IMR-90 (cell line): Measurements from ENCODE around the gene CTRB2. TPM values are rescaled to one million over a fixed set of nuclear protein-coding genes. Genes with fewer than 3 reads are reported as not detected.
A peak's percentile ranks its signal among the peaks of the same experiment; 100 is the strongest.

Experiments used
- ATAC-seq: fragments of 200-7000 bp; cut with Tn5 transposase; 2 replicates; pipeline ENCODE4 v1.9.1; 2020; ENCODE audit warnings: low read depth, mild to moderate bottlenecking, moderate library complexity
- BruUV-seq: library from RNA; stranded (reverse); fragments of 400-500 nt; replicated peaks from 2 replicates; lab custom pipeline; 2021; lab: Mats Ljungman, UMichigan
- CTCF ChIA-PET: fragments of 300-600 bp; formaldehyde crosslinking; extraction: SDS; loops from one replicate; lab custom pipeline; 2021; ENCODE audit warnings: antibody characterized with exemption; lab: Yijun Ruan, JAX
- POLR2A ChIA-PET: fragments of 300-600 bp; sonication (Branson Sonifier 250); formaldehyde crosslinking; loops from one replicate; lab custom pipeline; 2022; ENCODE audit warnings: antibody characterized with exemption; ENCODE audit not compliant: unreplicated experiment; lab: Charles Lee
- DNase-seq: peaks from one replicate; pipeline ENCODE4 v3.0.0; 2013
- H2AFZ ChIP-seq: replicated peaks from 2 replicates; pipeline ENCODE3; 2013; ENCODE audit warnings: low read length, mild to moderate bottlenecking; ENCODE audit not compliant: poor library complexity
- H2AK5ac ChIP-seq: 2 replicates; pipeline ENCODE4 v1.6.1; 2013; ENCODE audit warnings: low read depth, low read length, inconsistent platforms
- H2AK9ac ChIP-seq: replicated peaks from 2 replicates; pipeline ENCODE3; 2013; ENCODE audit warnings: mild to moderate bottlenecking, low read depth, low read length, moderate library complexity; ENCODE audit not compliant: poor library complexity
- H2BK120ac ChIP-seq: 2 replicates; pipeline ENCODE4 v1.6.1; 2013; ENCODE audit warnings: low read depth, low read length, inconsistent platforms
- H2BK15ac ChIP-seq: 3 replicates; pipeline ENCODE4 v1.6.1; 2013; ENCODE audit warnings: low read depth, low read length, inconsistent platforms
- H2BK20ac ChIP-seq: 2 replicates; pipeline ENCODE4 v1.6.1; 2013; ENCODE audit warnings: low read depth, mild to moderate bottlenecking, inconsistent platforms, low read length, moderate library complexity
- H2BK5ac ChIP-seq: 2 replicates; pipeline ENCODE4 v1.6.1; 2013; ENCODE audit warnings: mild to moderate bottlenecking, low read depth, low read length, inconsistent platforms; ENCODE audit not compliant: poor library complexity, severe bottlenecking
- H3K14ac ChIP-seq: replicated peaks from 2 replicates; pipeline ENCODE4 v1.6.1; 2013; ENCODE audit warnings: low read depth, low read length, inconsistent platforms
- H3K18ac ChIP-seq: 2 replicates; pipeline ENCODE4 v1.6.1; 2013; ENCODE audit warnings: low read depth, low read length, control low read depth
- H3K23ac ChIP-seq: 2 replicates; pipeline ENCODE4 v1.6.1; 2013; ENCODE audit warnings: low read depth, low read length, inconsistent platforms
- H3K27ac ChIP-seq: 2 replicates; pipeline ENCODE4 v1.5.1; 2013; ENCODE audit warnings: mild to moderate bottlenecking, control low read depth, low read length; ENCODE audit not compliant: insufficient read depth
- H3K27me3 ChIP-seq: 2 replicates; pipeline ENCODE4 v1.6.1; 2013; ENCODE audit warnings: low read length; ENCODE audit not compliant: control insufficient read depth, insufficient read depth
- H3K36me3 ChIP-seq: 2 replicates; pipeline ENCODE4 v1.6.1; 2013; ENCODE audit warnings: low read length, mixed read lengths; ENCODE audit not compliant: control insufficient read depth, insufficient read depth
- H3K4ac ChIP-seq: 2 replicates; pipeline ENCODE4 v1.6.1; 2013; ENCODE audit warnings: low read depth, low read length, inconsistent platforms
- H3K4me1 ChIP-seq: 2 replicates; pipeline ENCODE4 v1.6.1; 2013; ENCODE audit warnings: low read length, mixed read lengths; ENCODE audit not compliant: control insufficient read depth, insufficient read depth
- H3K4me2 ChIP-seq: 2 replicates; pipeline ENCODE4 v1.6.1; 2013; ENCODE audit warnings: low read depth, mild to moderate bottlenecking, control low read depth, low read length, moderate library complexity
- H3K4me3 ChIP-seq: 2 replicates; pipeline ENCODE4 v1.5.1; 2013; ENCODE audit warnings: low read depth, mild to moderate bottlenecking, control low read depth, low read length, moderate library complexity; ENCODE audit not compliant: insufficient read depth
- H3K56ac ChIP-seq: 2 replicates; pipeline ENCODE4 v1.6.1; 2013; ENCODE audit warnings: low read length, inconsistent platforms; ENCODE audit not compliant: insufficient read depth; ENCODE audit errors: extremely low read depth
- H3K79me1 ChIP-seq, 2 experiments: 2 replicates each; pipeline ENCODE4 v1.6.1; 2013; ENCODE audit warnings: low read length in 2 of 2, inconsistent platforms in 1 of 2, low read depth in 1 of 2
- H3K9ac ChIP-seq: 2 replicates; pipeline ENCODE4 v1.6.1; 2013; ENCODE audit warnings: low read depth, low read length, control low read depth
- H3K9me1 ChIP-seq: 2 replicates; pipeline ENCODE4 v1.6.1; 2013; ENCODE audit warnings: low read length, inconsistent platforms; ENCODE audit not compliant: insufficient read depth
- H3K9me3 ChIP-seq: 2 replicates; pipeline ENCODE4 v1.6.1; 2013; ENCODE audit warnings: low read length; ENCODE audit not compliant: control insufficient read depth, insufficient read depth
- H4K20me1 ChIP-seq: 2 replicates; pipeline ENCODE4 v1.6.1; 2013; ENCODE audit warnings: low read length, inconsistent platforms; ENCODE audit not compliant: insufficient read depth
- H4K5ac ChIP-seq: 2 replicates; pipeline ENCODE4 v1.6.1; 2013; ENCODE audit warnings: mild to moderate bottlenecking, low read depth, low read length, control low read depth
- H4K8ac ChIP-seq, 2 experiments: 2 replicates each; pipeline ENCODE4 v1.6.1; 2013; ENCODE audit warnings: low read depth in 2 of 2, low read length in 2 of 2, control low read depth in 1 of 2, inconsistent platforms in 1 of 2
- H4K91ac ChIP-seq: 2 replicates; pipeline ENCODE4 v1.6.1; 2013; ENCODE audit warnings: low read depth, low read length, inconsistent platforms; ENCODE audit not compliant: insufficient read depth
- CTCF ChIP-seq: conservative IDR thresholded peaks from 2 replicates; pipeline ENCODE4 v1.5.1; 2012; ENCODE audit warnings: mild to moderate bottlenecking, low read depth, low read length, improper control_type of control experiment
- ELK1 ChIP-seq: fragments of 150-350 bp; IDR thresholded peaks from 2 replicates; pipeline ENCODE4 v1.6.1; 2016; ENCODE audit warnings: low read depth, mild to moderate bottlenecking, low read length, moderate library complexity, borderline replicate concordance
- WGBS, 2 experiments: methylation state at CpG; one replicate each; pipeline versions ENCODE4 v1.1.5 to v1.1.7; 2013; ENCODE audit warnings: missing lambda C conversion rate in 2 of 2; ENCODE audit not compliant: insufficient read length in 1 of 2; ENCODE audit errors: extremely low coverage in 2 of 2; 5-methylcytosine and 5-hydroxymethylcytosine counted together
- dilution Hi-C: fragments of 300-500 bp; cut with HindIII; formaldehyde crosslinking; loops from one replicate; pipeline ENCODE4 v1.14.3; 2018; ENCODE audit warnings: low sequenced_read_pairs; ENCODE audit not compliant: unreplicated experiment
- in situ Hi-C: fragments of 300-500 bp; cut with MboI; formaldehyde crosslinking; loops from 3 replicates; pipeline ENCODE4 v1.14.3; 2019; ENCODE audit warnings: low sequenced_read_pairs, inconsistent platforms, mixed read lengths
- intact Hi-C: fragments of 100-400 bp; cut with micrococcal nuclease; formaldehyde crosslinking; loops from 2 replicates; pipeline ENCODE4 v1.10.0; 2022
- polyA plus RNA-seq, 3 experiments: library from polyadenylated mRNA; depleted of rRNA; stranded (reverse); fragments of >200 nt; gene quantifications; 2 replicates each; pipeline ENCODE4 v1.2.3, GENCODE V29; 2012; ENCODE audit warnings: low replicate concordance in 1 of 3
- total RNA-seq: library from RNA; depleted of rRNA; stranded (reverse); fragments of >200 nt; gene quantifications from 2 replicates; pipeline ENCODE4 v1.2.3, GENCODE V29; 2012

The CTRB2 gene
- total and polyA plus RNA-seq, 2 of the 4 experiments (the other 2 are of a cell fraction), result not detected

GRCh38 chr16:75222271-75222783 lies 15.4 kb upstream of the CTRB2 start:
- no peak overlapping the region for H2AK9ac ChIP-seq
- no peak overlapping the region for H4K5ac ChIP-seq
- DNase-seq (no peak), ATAC-seq (no peak)
- no peak overlapping the region for H2BK5ac ChIP-seq
- no peak overlapping the region for H3K18ac ChIP-seq
- H3K4me1 ChIP-seq, result no peaks in the 10 kb centered on the region
- no peak overlapping the region for H3K4me3 ChIP-seq
- WGBS, 2 experiments, result 80% methylated on average over 9 of the region's 16 CpGs; no CpG with 5 or more reads in 1 of the 2 experiments
- no peak overlapping the region for H3K56ac ChIP-seq
- H2AFZ ChIP-seq, result peak overlapping the region; percentile 58
- TF ChIP-seq ELK1 (no peak), CTCF (no peak)
- no peak overlapping the region for H2AK5ac ChIP-seq
- no peak overlapping the region for H3K14ac ChIP-seq
- no peak overlapping the region for H3K27ac ChIP-seq
- intact Hi-C loops, result no loop called here
- POLR2A ChIA-PET, result no interaction called here
- no peak overlapping the region for H3K4me2 ChIP-seq
- H3K36me3 ChIP-seq, result peaks cover 2% of the 10 kb centered on the region; the same call in 1 of the 2 replicates
- BruUV-seq, result no TSS peak
- no peak overlapping the region for H2BK15ac ChIP-seq
- peaks cover 28% of the 10 kb centered on the region for H4K20me1 ChIP-seq
- H3K9ac ChIP-seq, result no peak overlapping the region
- H2BK20ac ChIP-seq, result no peak overlapping the region
- dilution Hi-C loops, result no loop called here
- H2BK120ac ChIP-seq, result no peak overlapping the region
- no peak overlapping the region for H4K8ac ChIP-seq
- H3K4ac ChIP-seq, result no peak overlapping the region
- no peak overlapping the region for H3K23ac ChIP-seq
- CTCF ChIA-PET, result no interaction called here
- in situ Hi-C loops, result loop anchor here (25.0 kb wide), 2 partner anchors 365 to 540 kb away; no protein-coding TSS in a partner anchor
- peaks cover 6% of the 10 kb centered on the region; the same call in 1 of the 2 replicates for H3K9me1 ChIP-seq
- no peaks in the 10 kb centered on the region for H3K27me3 ChIP-seq
- peaks cover 0 to 12% of the 10 kb centered on the region in 2 experiments; a peak in 2 of 4 replicates for H3K79me1 ChIP-seq
- H4K91ac ChIP-seq, result no peak overlapping the region
- no peaks in the 10 kb centered on the region for H3K9me3 ChIP-seq
